Mucosa of descending colon (tissue), 3 donors: ENCODE data around the gene PPFIA4. TPM values are rescaled to one million over a fixed set of nuclear protein-coding genes. Genes with fewer than 3 reads are reported as not detected.

Experiments used
- ATAC-seq: fragments of 200-7000 bp; cut with Tn5 transposase; one replicate; pipeline ENCODE4 v1.9.1; 2020; ENCODE audit warnings: mild to moderate bottlenecking, moderate library complexity
- DNase-seq, 3 donors: peaks; one replicate each; pipeline ENCODE4 v3.0.0-alpha.2; 2020
- H3K36me3 ChIP-seq: fragments of 200-600 bp; one replicate; pipeline ENCODE4 v1.8.0; 2021; ENCODE audit warnings: low read depth, mild to moderate bottlenecking
- H3K4me1 ChIP-seq: fragments of 200-600 bp; one replicate; pipeline ENCODE4 v1.8.0; 2021; ENCODE audit warnings: low read depth, mild to moderate bottlenecking
- H3K4me3 ChIP-seq: fragments of 200-600 bp; one replicate; pipeline ENCODE4 v1.8.0; 2021; ENCODE audit warnings: mild to moderate bottlenecking
- H3K9me3 ChIP-seq: fragments of 200-600 bp; one replicate; pipeline ENCODE4 v1.8.0; 2021; ENCODE audit warnings: mild to moderate bottlenecking
- CTCF ChIP-seq: fragments of 200-600 bp; IDR thresholded peaks from one replicate; pipeline ENCODE4 v1.8.0; 2022; ENCODE audit warnings: antibody characterized with exemption, mild to moderate bottlenecking
- intact Hi-C, 2 donors: fragments of 100-400 bp; cut with DNase I in 1 of 2; cut with micrococcal nuclease in 1 of 2; formaldehyde crosslinking; loops; one replicate each; pipeline versions ENCODE4 v1.11.0 to v1.11.1; 2022; cut with DNase I, micrococcal nuclease
- total RNA-seq, 3 donors: library from RNA; stranded (reverse); fragmentation: NEBNext Ultra II Directional in 2 of 3; extraction: Animal tissue kit (Norgen Biotek cat#: 25700) in 2 of 3; gene quantifications; one replicate each; pipeline versions ENCODE4 v1.2.1 to v1.2.4, GENCODE V29; 2021 to 2023
- donor health status: DM: no; HTN: no; CAD: no; lungs with moderate emphysema.
- donor health status: DM: no; HTN: no; CAD: no.
- donor health status: DM: no; HTN: yes; CAD: no.

Gene PPFIA4
- total RNA-seq, 3 donors from 2014 or later: 0.43 to 4.0 (median 0.60) TPM

GRCh38 chr1:202987255-202987654 lies 39.0 kb upstream of the PPFIA4 start:
- DNase-seq: no peak
- TF ChIP-seq CTCF: no peak
- ATAC-seq: no peak
- Histone ChIP-seq H3K4me3 (no peak overlapping the region), H3K4me1 (no peaks in the 10 kb centered on the region), H3K36me3 (no peaks in the 10 kb centered on the region), H3K9me3 (no peaks in the 10 kb centered on the region)
- intact Hi-C loops: no loop called here

- DNase-seq (no peak), ATAC-seq (no peak)
- no peak for TF ChIP-seq CTCF
- H3K4me1 ChIP-seq: no peaks in the 10 kb centered on the region
- no peaks in the 10 kb centered on the region for H3K36me3 ChIP-seq
- H3K9me3 ChIP-seq: no peaks in the 10 kb centered on the region
- H3K4me3 ChIP-seq: no peak overlapping the region
- intact Hi-C loops: no loop called here
Observed at GRCh38 chr1:202987922-202988583, 38.2 kb upstream of the PPFIA4 start.

- ATAC-seq (no peak), DNase-seq (no peak)
- no peaks in the 10 kb centered on the region for H3K4me1 ChIP-seq
- H3K36me3 ChIP-seq: no peaks in the 10 kb centered on the region
- no peaks in the 10 kb centered on the region for H3K9me3 ChIP-seq
- TF ChIP-seq CTCF: no peak
- intact Hi-C loops: no loop called here
- H3K4me3 ChIP-seq: no peak overlapping the region
Observed at GRCh38 chr1:202989879-202990278, 36.4 kb upstream of the PPFIA4 start.

GRCh38 chr1:202991112-202991511 lies 35.2 kb upstream of the PPFIA4 start:
- H3K4me3 ChIP-seq: no peak overlapping the region
- H3K9me3 ChIP-seq: no peaks in the 10 kb centered on the region
- intact Hi-C loops: no loop called here
- H3K36me3 ChIP-seq: no peaks in the 10 kb centered on the region
- TF ChIP-seq CTCF: no peak
- H3K4me1 ChIP-seq: no peaks in the 10 kb centered on the region
- DNase-seq (no peak), ATAC-seq (no peak)

- Histone ChIP-seq H3K4me3 (no peak overlapping the region), H3K4me1 (no peaks in the 10 kb centered on the region), H3K36me3 (no peaks in the 10 kb centered on the region), H3K9me3 (no peaks in the 10 kb centered on the region)
- intact Hi-C loops: no loop called here
- DNase-seq (no peak), ATAC-seq (no peak)
- no peak for TF ChIP-seq CTCF
Observed at GRCh38 chr1:202994756-202995155, 31.5 kb upstream of the PPFIA4 start.
